GM21528 (cell line): ENCODE measurements around the gene PKD2.
"Not testable (repeated sequence)": the region's sequence is repeated elsewhere in the genome, so short reads cannot be mapped to it uniquely, and the experiment has no call there.

Experiments used
- ATAC-seq: cut with Tn5 transposase; IDR thresholded peaks from one replicate; pipeline ENCODE4 v1.9.1; 2021; ENCODE audit warnings: mild to moderate bottlenecking, moderate library complexity; ENCODE audit not compliant: unreplicated experiment, low FRiP score

PKD2 gene

GRCh38 chr4:88021824-88022223 is 14.4 kb downstream of the PKD2 start:
- ATAC-seq = no peak

DNA sequence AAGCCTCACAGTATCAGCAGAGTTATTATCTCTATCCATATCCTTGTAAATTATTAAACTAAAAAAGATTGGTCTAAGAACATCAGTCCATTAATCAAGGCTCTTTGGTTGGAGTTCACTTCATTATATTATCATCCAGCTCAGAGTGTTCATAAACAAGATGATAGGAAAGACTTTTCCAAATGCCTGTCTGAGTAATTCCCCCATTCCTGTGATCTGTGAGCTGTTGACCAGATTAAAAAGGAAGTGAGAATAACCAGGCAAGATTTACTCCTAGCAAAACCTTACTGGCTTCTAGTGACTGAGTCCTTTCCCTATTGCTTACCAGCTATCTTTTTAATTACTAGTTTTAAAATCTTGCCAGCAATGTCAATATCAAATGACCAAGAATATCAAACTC is 14.9 kb downstream of the PKD2 start:
- ATAC-seq = no peak

DNA sequence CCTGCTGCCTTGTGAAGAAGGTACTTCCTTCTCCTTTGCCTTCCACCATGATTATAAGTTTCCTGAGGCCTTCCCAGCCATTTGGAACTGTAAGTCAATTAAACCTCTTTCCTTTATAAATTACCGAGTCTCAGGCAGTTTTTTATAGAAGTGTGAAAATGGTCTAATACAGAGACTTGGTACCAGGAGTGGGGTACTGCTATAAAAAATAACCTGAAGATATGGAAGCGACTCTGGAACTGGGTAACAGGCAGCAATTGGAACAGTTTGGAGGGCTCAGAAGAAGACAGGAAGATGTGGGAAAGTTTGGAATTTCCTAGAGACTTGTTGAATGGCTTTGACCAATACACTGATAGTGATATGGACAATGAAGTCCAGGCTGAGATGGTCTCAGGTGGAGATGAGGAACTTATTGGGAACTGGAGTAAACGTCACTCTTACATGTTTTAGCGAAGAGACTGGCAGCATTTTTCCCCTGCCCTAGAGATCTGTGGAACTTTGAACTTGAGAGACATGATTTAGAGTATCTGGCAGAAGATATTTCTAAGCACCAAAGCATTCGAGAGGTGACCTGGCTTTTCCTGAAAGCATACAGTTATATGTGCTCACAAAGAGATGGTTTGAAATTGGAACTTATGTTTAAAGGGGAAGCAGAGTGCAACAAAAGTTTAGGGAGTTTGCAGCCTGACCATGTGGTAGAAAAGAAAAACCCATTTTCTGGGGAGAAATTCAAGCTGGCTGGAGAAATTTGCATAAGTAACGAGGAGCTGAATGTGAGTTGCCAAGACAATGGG is 18.6 kb downstream of the PKD2 start:
- ATAC-seq = not testable (repeated sequence)

GRCh38 chr4:88027611-88028608 is 20.5 kb downstream of the PKD2 start:
- no peak for ATAC-seq

- no peak for ATAC-seq
These were observed 21.5 kb downstream of the PKD2 start for GRCh38 chr4:88028946-88029345.

DNA sequence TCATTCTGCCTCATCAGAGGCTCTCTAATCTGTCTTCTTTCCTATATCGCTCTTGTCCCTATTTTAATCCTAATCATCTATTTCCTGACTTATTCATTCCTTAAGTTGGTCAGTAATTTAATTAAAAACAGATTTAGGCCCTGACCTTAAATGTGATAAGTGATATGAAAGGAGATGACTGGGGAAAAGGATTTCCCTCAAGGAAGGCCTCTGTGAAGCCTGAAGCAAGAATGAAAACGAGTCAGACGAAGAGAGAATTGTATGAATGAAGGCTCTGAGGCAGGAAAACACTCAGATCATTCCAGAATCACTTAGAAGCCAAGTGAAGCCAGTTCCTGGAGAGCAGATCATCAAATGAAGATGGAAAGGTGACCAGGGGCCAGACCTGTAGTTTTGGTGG is 22.1 kb downstream of the PKD2 start:
- no peak for ATAC-seq

DNA sequence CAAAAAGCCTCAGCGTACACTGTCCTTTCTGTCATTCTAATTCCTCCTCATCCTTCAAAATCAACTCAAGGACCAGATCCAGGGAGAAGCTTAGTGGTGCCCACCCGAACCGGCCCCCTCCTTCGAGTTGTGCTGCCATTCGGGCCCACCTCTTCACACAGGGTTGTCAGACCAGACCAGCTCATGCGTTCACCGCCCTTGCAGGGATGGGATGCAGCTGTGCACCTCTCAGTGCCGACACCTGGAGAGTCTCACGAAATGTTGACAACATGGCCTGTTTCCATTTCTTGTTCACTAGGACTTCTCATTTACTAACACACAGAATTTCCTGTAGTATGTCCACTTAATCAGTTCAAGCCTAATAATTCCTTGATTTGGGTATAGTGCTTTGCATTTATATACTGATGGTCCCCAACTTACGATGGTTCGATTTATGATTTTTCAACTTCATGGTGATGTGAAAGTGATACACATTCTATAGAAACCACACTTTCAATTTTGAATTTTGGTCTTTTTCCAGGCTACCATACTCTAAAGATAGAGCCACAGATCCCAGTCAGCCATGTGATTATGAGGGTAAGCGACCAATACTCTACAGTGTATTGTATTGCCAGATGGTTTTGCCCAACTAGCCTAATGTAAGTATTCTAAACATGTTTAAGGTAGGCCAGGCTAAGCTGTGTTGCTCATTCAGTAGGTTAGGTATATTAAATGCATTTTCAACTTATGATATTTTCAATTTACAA is 23.3 kb downstream of the PKD2 start:
- no peak for ATAC-seq

DNA sequence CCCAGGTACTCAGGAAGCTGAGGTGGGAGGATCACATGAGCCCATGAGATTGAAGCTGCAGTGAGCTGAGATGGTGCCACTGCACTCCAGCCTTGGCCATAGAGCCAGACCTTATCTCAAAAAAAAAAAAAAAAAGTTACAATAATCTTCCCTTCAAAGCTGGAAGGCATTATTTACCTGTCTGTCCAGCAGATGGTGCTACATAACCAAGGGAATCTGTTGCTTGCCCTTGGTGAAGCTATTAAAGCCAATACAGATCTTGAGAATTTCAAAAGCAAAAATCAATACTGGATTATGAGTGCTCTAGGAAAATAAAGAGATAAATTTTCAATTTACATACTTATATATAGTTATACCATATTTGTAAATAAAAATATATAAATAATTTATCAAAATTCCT is 25.9 kb downstream of the PKD2 start:
- ATAC-seq = no peak

DNA sequence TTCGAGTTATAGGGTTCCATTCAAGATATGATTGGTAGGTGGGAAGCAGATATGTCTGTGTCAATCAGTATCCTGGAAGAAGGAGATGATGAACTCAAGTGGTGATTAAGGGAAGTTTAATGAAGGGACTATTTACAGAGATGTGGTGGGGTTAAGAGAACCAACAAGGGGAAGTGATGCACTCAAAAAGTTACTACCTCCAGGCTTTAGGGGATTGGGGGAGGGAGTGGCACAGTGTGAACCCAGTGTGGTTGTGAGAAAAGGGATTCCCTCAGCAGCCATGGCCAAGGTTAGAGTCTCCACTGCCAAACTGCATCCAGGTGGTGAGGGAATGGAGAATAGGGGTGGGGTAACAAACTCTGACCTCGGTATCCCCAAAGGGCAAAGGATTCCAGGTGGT is 27.9 kb downstream of the PKD2 start:
- no peak for ATAC-seq

- no peak for ATAC-seq
These were observed 30.0 kb downstream of the PKD2 start for GRCh38 chr4:88037447-88037846.

DNA sequence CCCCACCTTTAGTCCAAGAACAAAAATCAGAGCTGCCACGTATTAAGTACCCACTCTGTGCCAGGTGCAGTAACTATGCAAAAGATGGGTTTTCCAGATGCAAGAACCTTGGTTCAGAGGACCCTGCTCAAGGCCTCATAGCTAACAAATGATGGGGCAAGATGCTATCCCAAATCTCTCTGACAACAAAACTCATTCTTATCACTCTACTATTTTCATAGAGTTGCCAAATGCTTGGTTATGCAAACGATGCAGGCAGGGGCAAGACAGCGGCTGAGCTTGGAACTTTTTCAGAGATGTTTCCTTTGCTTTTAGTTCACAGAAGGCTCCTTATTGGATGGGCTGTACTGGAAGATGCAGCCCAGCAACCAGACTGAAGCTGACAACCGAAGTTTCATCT is 30.5 kb downstream of the PKD2 start:
- ATAC-seq = no peak

- ATAC-seq = no peak
These were observed 33.3 kb downstream of the PKD2 start for GRCh38 chr4:88040707-88041106.

GRCh38 chr4:88041626-88042025 is 34.2 kb downstream of the PKD2 start:
- ATAC-seq = no peak

DNA sequence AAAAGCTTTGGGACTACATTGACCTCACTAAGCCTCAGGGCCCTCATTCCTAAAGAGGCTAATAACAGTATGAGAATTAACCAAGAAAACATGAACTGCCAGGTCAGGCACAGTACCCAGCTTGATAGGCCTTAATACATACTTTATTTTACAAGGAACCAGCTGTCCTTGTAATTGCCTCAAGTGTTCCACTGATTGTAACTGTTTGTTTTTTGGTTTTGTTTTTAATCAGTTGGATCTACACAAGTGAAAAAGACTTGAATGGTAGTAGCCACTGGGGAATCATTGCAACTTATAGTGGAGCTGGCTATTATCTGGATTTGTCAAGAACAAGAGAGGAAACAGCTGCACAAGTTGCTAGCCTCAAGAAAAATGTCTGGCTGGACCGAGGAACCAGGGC is 35.6 kb downstream of the PKD2 start:
- no peak for ATAC-seq

DNA sequence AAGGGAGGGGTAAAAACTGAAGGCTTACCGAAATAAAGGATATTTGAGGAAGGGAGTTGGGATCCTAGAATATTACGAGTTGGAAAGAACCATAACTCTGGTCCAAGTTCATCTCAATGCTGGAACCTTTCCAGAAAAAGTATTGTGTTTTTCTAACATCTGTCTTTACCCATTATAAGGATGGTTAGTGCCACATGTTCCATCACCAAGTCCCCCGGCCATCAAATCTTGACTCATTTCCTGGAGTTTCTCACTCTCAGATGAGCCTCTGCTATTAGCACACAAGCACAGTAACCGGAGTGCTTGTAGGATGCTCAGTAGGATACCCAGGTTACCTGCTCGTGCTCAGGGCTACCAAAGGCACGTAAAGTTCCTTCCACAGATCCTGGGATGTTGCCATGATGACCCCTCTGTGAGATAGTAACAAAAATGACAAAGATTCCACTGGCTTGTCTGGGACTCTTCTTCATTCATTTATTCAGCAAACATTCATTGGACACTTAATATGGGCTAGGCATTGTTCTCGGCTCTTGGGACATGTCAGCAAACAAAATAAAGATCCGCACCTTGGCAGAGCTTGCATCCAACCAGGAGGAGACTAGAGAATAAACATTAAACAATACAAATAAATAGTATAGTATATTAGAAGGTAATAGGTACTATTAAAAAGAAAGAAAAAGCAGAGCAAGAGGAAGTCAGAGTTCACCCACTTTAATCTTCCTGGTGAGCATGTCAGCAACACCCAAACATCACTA is 36.3 kb downstream of the PKD2 start:
- ATAC-seq = no peak

GRCh38 chr4:88045021-88045420 is 37.6 kb downstream of the PKD2 start:
- no peak for ATAC-seq

GRCh38 chr4:88054229-88054628 is 46.8 kb downstream of the PKD2 start:
- ATAC-seq = no peak

DNA sequence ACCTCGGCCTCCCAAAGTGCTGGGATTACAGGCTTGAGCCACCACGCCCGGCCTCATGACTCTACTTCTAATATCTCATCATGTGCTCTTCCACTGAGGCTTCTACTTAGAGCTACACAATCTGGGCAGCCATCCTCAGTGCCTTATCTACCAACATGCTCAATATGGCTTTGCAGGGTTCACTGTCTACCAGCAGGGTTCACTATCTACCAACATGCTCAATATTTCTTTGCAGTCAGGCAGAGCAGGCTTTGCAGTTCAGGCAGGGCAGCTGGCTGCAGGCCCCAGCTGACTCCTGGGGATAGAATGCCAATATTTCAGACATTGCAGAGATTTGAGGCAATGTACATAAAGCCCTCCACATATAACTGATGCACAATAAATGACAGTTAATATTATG is 47.5 kb downstream of the PKD2 start:
- no peak for ATAC-seq

DNA sequence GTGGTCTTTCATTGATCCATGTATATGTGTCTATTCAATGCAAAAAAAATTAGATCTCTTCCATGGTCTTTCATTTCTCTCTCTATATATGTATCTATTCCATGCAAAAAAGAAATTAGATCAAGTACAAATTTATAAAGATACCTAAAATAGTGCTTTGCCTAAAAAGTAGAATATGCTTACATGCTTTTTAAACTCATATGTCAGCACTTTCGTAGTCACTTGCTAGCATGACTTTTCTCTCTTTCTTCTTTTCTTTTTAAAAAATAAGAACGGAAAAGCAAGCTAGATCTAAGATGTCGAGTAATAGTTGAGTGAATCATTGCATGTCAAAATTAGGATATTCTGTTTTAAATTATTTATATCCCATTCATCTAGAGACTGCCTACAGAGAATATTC is 50.9 kb downstream of the PKD2 start:
- no peak for ATAC-seq

DNA sequence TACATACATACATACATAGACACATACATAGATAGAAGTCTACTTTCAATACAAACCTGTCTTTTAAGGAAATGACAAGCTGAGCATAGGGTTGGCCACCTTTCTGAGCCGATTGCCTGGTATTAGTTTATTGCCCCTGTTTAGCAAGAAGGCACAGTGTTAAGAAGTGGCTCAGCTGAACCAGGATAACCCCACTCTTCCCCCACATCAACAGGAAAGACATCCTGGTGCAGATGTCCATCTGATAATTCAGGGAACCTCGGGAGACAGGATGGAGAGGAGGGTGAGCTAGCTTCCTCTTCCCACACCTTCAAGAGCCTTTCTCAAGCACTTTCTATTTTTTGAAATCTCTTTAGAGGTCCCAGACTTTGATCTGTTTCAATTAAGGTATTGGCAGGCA is 52.3 kb downstream of the PKD2 start:
- ATAC-seq = no peak
